ENCODE measurements around the gene JOSD2.

The JOSD2 gene

GRCh38 chr19:50519006-50519575 lies 8.1 kb upstream of the JOSD2 start:
- Histone ChIP-seq H3K27ac (no peak overlapping the region), H3K36me3 (peaks cover 8 to 19% (median 11%) of the 10 kb centered on the region in 3 donors), H3K9me3 (no peaks in the 10 kb centered on the region), H3K4me1 (peaks cover 0 to 4% (median 0%) of the 10 kb centered on the region in 4 donors), H3K4me3 (no peak overlapping the region), H3K27me3 (no peaks in the 10 kb centered on the region)
- no peak for DNase-seq
- TF ChIP-seq CTCF (IDR thresholded peaks at IDR 0.05), result no peak
- intact Hi-C loops (cut with DNase I; ENCODE audit: low total_unique reads), result no loop called here

- no peak for DNase-seq
- H3K9me3 ChIP-seq, result no peaks in the 10 kb centered on the region
- H3K27me3 ChIP-seq, result no peaks in the 10 kb centered on the region
- H3K4me3 ChIP-seq, result no peak overlapping the region
- H3K27ac ChIP-seq, result no peak overlapping the region
- H3K4me1 ChIP-seq, result peaks cover 0 to 4% (median 0%) of the 10 kb centered on the region in 4 donors
- intact Hi-C loops (cut with DNase I; ENCODE audit: low total_unique reads), result no loop called here
- no peak for TF ChIP-seq CTCF (IDR thresholded peaks at IDR 0.05)
- H3K36me3 ChIP-seq, result peaks cover 8 to 19% (median 11%) of the 10 kb centered on the region in 3 donors
Measured at GRCh38 chr19:50518091-50519005, 7.4 kb upstream of the JOSD2 start.

- TF ChIP-seq CTCF (IDR thresholded peaks at IDR 0.05), result no peak
- no peak for DNase-seq
- H3K27me3 ChIP-seq, result no peaks in the 10 kb centered on the region
Measured at GRCh38 chr19:50517704-50518075, 6.7 kb upstream of the JOSD2 start.

GRCh38 chr19:50516964-50517703 lies 6.1 kb upstream of the JOSD2 start:
- intact Hi-C loops (cut with DNase I; ENCODE audit: low total_unique reads), result no loop called here
- H3K27me3 ChIP-seq, result no peaks in the 10 kb centered on the region

More at GRCh38 chr19:50517704-50518075, 6.7 kb upstream of the JOSD2 start:
- Histone ChIP-seq H3K27ac (no peak overlapping the region), H3K9me3 (no peaks in the 10 kb centered on the region), H3K4me3 (no peak overlapping the region), H3K4me1 (peaks cover 0 to 4% (median 0%) of the 10 kb centered on the region in 4 donors), H3K36me3 (peaks cover 8 to 19% (median 11%) of the 10 kb centered on the region in 3 donors)
- intact Hi-C loops (cut with DNase I; ENCODE audit: low total_unique reads), result no loop called here

More at GRCh38 chr19:50516964-50517703, 6.1 kb upstream of the JOSD2 start:
- Histone ChIP-seq H3K4me1 (peaks cover 0 to 4% (median under 1%) of the 10 kb centered on the region in 4 donors), H3K9me3 (no peaks in the 10 kb centered on the region), H3K36me3 (peaks cover 8 to 19% (median 11%) of the 10 kb centered on the region in 3 donors), H3K4me3 (no peak overlapping the region), H3K27ac (no peak overlapping the region)
- no peak for DNase-seq
- TF ChIP-seq CTCF (IDR thresholded peaks at IDR 0.05), result no peak
